Hypothalamus (tissue), 51 donors: Measurements from ENCODE around the gene DLX6.

Source experiments
- DNase-seq, 51 donors: peaks; one replicate each; lab custom pipeline; 2025; lab: John Stamatoyannopoulos, UW

The DLX6 gene

GRCh38 chr7:97009753-97010732 is 4.7 kb downstream of the DLX6 start:
- DNase-seq: no peak

- no peak for DNase-seq
Measured at GRCh38 chr7:97011104-97011503, 5.8 kb downstream of the DLX6 start.

DNA sequence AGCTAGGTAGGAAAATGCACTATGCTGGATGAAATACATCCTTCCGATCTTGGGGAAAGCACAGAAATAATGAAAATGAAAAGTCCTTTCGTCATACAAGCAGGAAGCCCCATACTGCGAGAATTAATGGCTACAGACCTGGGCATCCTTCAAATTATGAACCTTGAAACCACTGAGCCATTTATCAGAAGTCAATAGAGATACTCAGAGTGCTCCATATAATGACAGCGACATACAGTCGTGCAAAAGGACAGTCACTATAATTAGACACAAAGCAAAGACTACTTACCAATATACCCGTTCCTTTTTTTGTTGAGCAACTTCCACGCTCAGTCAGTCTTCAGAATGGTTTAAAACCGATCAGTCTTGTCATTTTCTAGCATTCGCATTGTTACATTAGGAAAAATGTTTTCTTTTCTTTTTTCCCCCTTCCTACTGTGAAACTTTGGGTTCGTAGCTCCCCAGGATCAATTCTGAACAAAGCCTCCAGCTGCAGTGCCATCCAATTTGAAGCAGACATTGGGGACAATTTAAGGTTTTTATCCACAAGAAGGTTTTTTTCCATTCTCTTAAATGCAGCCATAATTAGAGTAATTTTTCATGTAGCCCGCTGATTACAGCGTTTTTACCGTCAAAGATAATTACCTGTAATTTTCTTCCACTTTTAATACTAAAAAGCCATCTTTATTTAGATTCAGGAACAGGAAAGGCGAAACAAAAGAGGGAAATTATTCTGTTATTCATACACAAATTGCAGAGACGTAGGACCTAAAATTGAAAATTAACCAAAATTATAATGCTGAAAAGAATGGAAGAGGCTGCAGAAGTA is 6.4 kb downstream of the DLX6 start:
- DNase-seq: no peak

DNA sequence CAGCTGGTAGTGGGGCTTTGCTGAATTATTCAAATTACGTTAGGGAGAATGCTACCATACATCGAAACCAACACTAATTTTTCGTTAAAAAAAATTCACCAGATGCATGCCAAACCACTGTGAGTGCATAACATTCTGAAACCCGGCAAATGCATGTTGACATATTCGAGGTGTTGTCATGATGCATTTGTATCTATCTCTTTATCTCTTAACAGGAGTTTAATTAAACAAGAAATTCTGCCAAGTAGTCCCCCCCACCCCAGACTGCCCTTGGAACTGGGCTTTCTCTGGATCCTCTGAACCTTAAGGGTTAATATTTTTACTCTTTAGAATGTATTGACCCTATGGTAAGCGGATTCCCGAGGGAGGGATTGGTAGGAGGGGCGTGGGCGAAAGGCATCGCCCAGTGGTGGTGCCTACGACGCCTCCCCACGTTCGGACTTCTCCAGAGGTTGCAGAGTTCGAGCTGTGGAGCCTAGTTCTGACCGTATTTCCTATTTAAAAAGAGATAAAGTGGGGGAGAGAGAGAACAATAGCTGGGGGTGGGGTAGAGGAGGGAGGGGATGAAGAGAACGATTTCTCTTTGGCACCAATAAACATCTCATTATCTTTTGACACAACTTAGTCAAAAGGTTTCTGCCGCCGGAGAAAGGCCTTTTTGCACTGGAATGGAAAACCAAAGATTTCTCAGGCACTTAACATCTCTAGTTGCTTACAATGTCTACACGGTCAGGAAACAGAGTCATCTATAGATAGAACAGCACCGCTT is 7.2 kb downstream of the DLX6 start:
- DNase-seq: no peak

GRCh38 chr7:97013134-97013844 is 7.9 kb downstream of the DLX6 start:
- DNase-seq: no peak

DNA sequence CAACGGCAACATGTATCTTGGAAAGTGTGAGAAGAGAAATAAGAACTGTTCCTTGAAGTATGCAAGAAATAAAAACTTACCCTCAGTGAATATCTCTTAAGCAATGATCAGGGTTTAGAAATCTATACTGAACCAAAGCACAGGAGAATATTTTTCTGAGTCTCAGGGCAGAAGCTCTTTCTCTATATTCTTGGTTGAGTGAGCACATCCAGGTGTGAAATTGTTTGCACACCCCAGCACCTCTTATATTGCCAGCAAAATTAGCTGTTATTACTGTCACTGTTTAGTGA is 8.4 kb downstream of the DLX6 start:
- no peak for DNase-seq

DNA sequence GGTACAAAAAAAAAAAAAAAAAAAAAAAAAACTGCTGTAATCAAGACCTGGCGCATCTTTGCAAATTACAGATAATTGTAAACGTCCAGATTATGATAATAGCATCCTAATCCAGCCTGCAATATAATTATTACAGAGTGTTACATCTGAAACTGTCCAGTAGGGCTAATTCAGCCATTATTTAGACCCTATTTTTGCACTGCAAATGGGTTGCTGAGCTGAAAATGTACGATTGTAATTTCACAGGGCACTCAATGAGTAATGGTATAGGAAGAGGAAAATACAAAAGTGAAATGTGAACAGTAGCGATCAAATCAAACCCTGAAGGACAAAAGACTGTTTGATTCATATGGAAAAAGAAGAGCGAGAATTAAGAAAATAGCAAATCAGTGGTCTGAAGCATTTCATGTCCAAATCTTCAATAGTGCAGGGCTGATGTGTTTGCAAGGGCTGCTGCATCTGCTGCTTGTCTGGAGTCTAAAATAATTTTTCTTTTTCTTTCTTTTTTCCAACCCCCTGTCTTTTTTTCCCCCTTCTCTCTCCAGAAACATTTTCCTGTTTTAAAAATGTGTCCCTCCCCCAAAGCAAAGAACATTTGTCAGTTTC is 8.9 kb downstream of the DLX6 start:
- DNase-seq: no peak

GRCh38 chr7:97015279-97015678 is 9.9 kb downstream of the DLX6 start:
- DNase-seq: no peak

DNA sequence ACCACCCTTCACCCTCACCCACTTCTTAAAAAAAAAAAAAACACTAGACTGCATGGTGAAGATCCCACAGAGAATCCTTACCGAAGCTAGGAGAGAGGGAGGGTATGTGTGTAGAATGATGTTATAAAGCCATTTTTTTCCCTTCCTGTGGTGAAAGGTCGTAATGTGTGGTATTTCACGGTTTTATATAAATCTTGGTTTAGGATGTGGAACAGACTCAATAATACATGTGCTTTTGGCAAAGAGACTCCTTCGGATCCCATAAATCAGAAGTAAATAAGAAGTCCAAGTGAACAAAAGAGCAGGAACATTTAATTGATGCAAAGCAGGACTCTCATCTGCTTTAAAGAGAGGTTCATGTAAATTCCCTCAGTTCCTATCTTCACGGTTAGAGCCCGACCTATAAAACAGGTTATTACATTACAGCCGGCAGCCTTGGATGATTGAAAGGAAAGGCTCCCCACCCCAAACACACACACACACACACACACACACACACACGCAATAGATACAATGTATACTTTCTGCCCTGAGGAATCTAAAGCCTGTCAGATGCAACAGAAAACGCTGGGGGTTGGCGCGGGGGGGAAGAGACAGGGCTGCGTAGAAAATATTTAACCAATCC is 10.5 kb downstream of the DLX6 start:
- DNase-seq: no peak

- no peak for DNase-seq
Measured at GRCh38 chr7:97016381-97017191, 11.2 kb downstream of the DLX6 start.

GRCh38 chr7:97017192-97018125 is 12.1 kb downstream of the DLX6 start:
- DNase-seq: no peak

- no peak for DNase-seq
Measured at GRCh38 chr7:97018126-97018601, 12.8 kb downstream of the DLX6 start.

- no peak for DNase-seq
Measured at GRCh38 chr7:97018791-97019531, 13.6 kb downstream of the DLX6 start.

DNA sequence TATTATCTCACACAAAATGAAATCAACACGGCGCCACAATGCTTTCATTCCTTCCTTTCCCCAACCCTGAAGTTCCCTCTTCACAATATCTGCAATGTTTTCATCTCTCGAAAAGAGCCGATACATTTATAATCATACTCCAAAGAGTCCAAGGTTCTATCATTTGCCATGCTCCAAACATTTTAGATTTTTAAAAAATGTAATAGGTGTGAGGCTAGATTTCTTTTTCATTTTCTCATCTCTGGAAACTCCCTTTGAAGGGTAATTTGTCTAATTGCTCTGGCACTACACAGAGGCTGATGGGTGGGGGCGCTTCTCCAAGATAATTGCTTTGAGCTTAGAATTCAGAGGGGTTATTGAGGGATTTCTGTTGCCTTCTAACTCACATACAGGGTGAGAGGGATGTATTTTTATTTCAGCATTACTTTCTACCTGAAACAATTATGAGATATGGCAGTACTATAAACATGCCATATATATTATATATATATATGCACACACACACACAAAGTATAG is 14.4 kb downstream of the DLX6 start:
- no peak for DNase-seq

- no peak for DNase-seq
Measured at GRCh38 chr7:97020601-97020995, 15.2 kb downstream of the DLX6 start.

DNA sequence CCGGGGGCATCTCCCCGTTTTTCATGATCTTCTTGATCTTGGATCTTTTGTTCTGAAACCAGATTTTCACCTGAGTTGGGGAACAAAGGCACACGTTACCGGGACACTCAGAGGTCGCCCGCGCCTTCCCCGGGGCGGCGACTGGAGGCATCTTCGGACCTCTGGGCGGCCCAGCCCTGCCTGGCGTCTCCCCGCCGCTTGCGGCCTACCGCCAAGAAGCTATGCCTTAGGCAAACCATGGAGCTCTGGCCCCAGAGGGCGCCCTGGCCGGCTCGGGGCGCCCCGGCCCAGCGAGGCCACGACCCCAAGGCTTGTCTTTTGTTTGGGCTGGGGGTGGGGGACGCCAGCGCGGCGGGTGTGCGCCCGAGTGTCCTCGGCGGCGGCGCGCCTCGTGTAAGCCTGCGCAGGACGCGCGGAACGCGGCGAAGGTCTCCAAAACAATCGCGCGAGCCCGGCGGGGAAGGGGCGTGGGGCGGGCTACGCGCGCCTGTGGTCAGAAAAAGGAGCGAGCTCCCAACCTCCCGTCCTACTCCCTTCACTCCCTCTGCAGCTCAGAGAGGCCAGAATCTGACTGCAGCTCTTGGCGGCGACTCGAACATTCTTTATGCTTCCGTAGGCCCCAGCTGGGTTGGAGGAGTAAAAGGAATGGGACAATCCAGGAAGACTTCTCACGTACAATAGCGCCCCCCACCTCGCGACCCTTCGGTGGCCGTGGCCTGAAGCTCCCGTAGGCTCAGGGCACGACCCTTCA is 15.8 kb downstream of the DLX6 start:
- no peak for DNase-seq
